K562 (cell line): ENCODE results near the gene CLASP1. TPM values are rescaled to one million over a fixed set of nuclear protein-coding genes. Genes with fewer than 3 reads are reported as not detected.

Experiments
- ATAC-seq: fragments of 200-7000 bp; cut with Tn5 transposase; 3 replicates; pipeline ENCODE4 v1.9.1; 2020; ENCODE audit warnings: moderate library complexity
- BruUV-seq: library from RNA; stranded (reverse); fragments of 400-500 nt; replicated peaks from 2 replicates; lab custom pipeline; 2021; lab: Mats Ljungman, UMichigan
- CTCF ChIA-PET: fragments of 300-600 bp; formaldehyde crosslinking; extraction: SDS; loops from one replicate; lab custom pipeline; 2021; ENCODE audit warnings: low intra/inter-chr PET ratio; lab: Yijun Ruan, JAX
- POLR2A ChIA-PET: fragments of 300-600, 350-650 bp; sonication (Branson Sonifier 250); formaldehyde crosslinking; extraction: SDS; loops from one replicate; lab custom pipeline; 2021; ENCODE audit warnings: antibody characterized with exemption, inconsistent platforms; lab: Yijun Ruan, JAX
- DNase-seq, 4 experiments: peaks; one replicate each; pipeline versions ENCODE4 v3.0.0 to v3.0.0-alpha.2; 2011 to 2018; ENCODE audit warnings: low spot score in 3 of 4, mixed read lengths in 3 of 4; ENCODE audit errors: extremely low read depth in 1 of 4
- FAIRE-seq: peaks from 2 replicates; lab custom pipeline; 2011; peaks lifted over from hg19 to GRCh38; lab: Jason Lieb, UNC
- H2AFZ ChIP-seq: 2 replicates; pipeline ENCODE4 v1.6.0; 2011; ENCODE audit warnings: low read depth, low read length, control low read depth, inconsistent platforms
- H3K27ac ChIP-seq: fragments of 200-600 bp; 3 replicates; pipeline ENCODE4 v1.8.0; 2011; ENCODE audit warnings: low read depth, mild to moderate bottlenecking, control low read depth, inconsistent platforms, low read length, moderate library complexity, mixed read lengths; ENCODE audit errors: extremely low read depth
- H3K27me3 ChIP-seq, 2 experiments: fragments of 300-600 bp in 1 of 2; 2 replicates in 1 of 2; 3 replicates in 1 of 2; pipeline versions ENCODE4 v1.6.0 to v1.8.0; 2011; ENCODE audit warnings: inconsistent platforms in 2 of 2, low read length in 2 of 2, mild to moderate bottlenecking in 1 of 2, mixed read lengths in 1 of 2, moderate library complexity in 1 of 2; ENCODE audit not compliant: control insufficient read depth in 2 of 2, insufficient read depth in 2 of 2
- H3K36me3 ChIP-seq: fragments of 300-600 bp; 3 replicates; pipeline ENCODE4 v1.8.0; 2011; ENCODE audit warnings: mild to moderate bottlenecking, low read length, inconsistent platforms; ENCODE audit not compliant: control insufficient read depth, insufficient read depth
- H3K4me1 ChIP-seq, 2 experiments: fragments of 200-600 bp in 1 of 2; replicated peaks in 1 of 2; 2 replicates in 1 of 2; 3 replicates in 1 of 2; pipeline versions ENCODE4 v1.5.1 to v1.8.0; 2011; ENCODE audit warnings: inconsistent platforms in 2 of 2, low read length in 2 of 2, mild to moderate bottlenecking in 1 of 2, mixed read lengths in 1 of 2, moderate library complexity in 1 of 2; ENCODE audit not compliant: control insufficient read depth in 2 of 2, insufficient read depth in 2 of 2
- H3K4me2 ChIP-seq: 2 replicates; pipeline ENCODE4 v1.6.1; 2011; ENCODE audit warnings: low read length, control low read depth, inconsistent platforms, mixed read lengths; ENCODE audit not compliant: insufficient read depth
- H3K4me3 ChIP-seq: fragments of 200-600 bp; sonication (generic), shearing (Covaris generic); 2 replicates; pipeline ENCODE4 v1.5.1; 2016; ENCODE audit warnings: control low read depth, inconsistent platforms
- H3K79me2 ChIP-seq: fragments of 200-600 bp; 3 replicates; pipeline ENCODE4 v1.8.0; 2011; ENCODE audit warnings: low read length, inconsistent platforms; ENCODE audit not compliant: control insufficient read depth, insufficient read depth
- H3K9ac ChIP-seq, 2 experiments: 2 replicates each; pipeline versions ENCODE4 v1.6.0 to v1.6.1; 2011; ENCODE audit warnings: low read depth in 2 of 2, low read length in 2 of 2, control low read depth in 1 of 2, inconsistent platforms in 1 of 2, mild to moderate bottlenecking in 1 of 2, mixed read lengths in 1 of 2; ENCODE audit not compliant: insufficient read depth in 1 of 2
- H3K9me1 ChIP-seq: one replicate; pipeline ENCODE4 v1.6.0; 2011; ENCODE audit warnings: inconsistent platforms, mild to moderate bottlenecking, low read length, moderate library complexity; ENCODE audit not compliant: control insufficient read depth, insufficient read depth
- H3K9me3 ChIP-seq: replicated peaks from 2 replicates; pipeline ENCODE4 v1.5.1; 2011; ENCODE audit warnings: low read depth, low read length, inconsistent platforms; ENCODE audit not compliant: control insufficient read depth, insufficient read depth
- H4K20me1 ChIP-seq: replicated peaks from 2 replicates; pipeline ENCODE4 v1.6.1; 2011; ENCODE audit warnings: low read length, inconsistent platforms, mixed read lengths; ENCODE audit not compliant: control insufficient read depth, insufficient read depth
- E4F1 ChIP-seq: fragments of 250-450 bp; sonication (Bioruptor Pico); IDR thresholded peaks from 2 replicates; pipeline ENCODE4 v1.5.0; 2021; ENCODE audit warnings: mild to moderate bottlenecking, borderline replicate concordance
- KAT8 ChIP-seq: fragments of 450-650 bp; IDR thresholded peaks from 2 replicates; pipeline ENCODE4 v1.6.1; 2016; ENCODE audit warnings: low read depth, mild to moderate bottlenecking
- PBX2 ChIP-seq, 2 experiments: IDR thresholded peaks in 1 of 2; conservative IDR thresholded peaks in 1 of 2; 2 replicates each; pipeline ENCODE4 v1.6.1; 2016; ENCODE audit warnings: low read depth in 2 of 2, mild to moderate bottlenecking in 1 of 2, missing compliant biosample characterization in 1 of 2, missing genetic modification characterization in 1 of 2, moderate library complexity in 1 of 2
- PKNOX1 ChIP-seq: fragments of 450-650 bp; IDR thresholded peaks from 2 replicates; pipeline ENCODE4 v1.6.1; 2016
- PTBP1 ChIP-seq: fragments of 200-400 bp; formaldehyde crosslinking; IDR thresholded peaks from 2 replicates; pipeline ENCODE4 v1.6.1; 2017; ENCODE audit warnings: low read depth, low read length
- SMARCE1 ChIP-seq: fragments of 450-650 bp; IDR thresholded peaks from 2 replicates; pipeline ENCODE4 v1.7.1; 2016; ENCODE audit warnings: mild to moderate bottlenecking
- ZNF384 ChIP-seq: IDR thresholded peaks from 2 replicates; pipeline ENCODE4 v1.6.1; 2012; ENCODE audit warnings: low read depth, low read length, improper control_type of control experiment
- WGBS: fragments of 100-300 bp; shearing (Covaris generic); methylation state at CpG from one replicate; pipeline ENCODE4 v1.1.6; 2016; ENCODE audit warnings: low coverage, mixed read lengths; ENCODE audit not compliant: insufficient coverage; ENCODE audit errors: missing lambda C conversion rate; 5-methylcytosine and 5-hydroxymethylcytosine counted together
- in situ Hi-C: fragments of 300-500 bp; cut with MboI; formaldehyde crosslinking; loops from 4 replicates; pipeline ENCODE4 v1.15.0; 2018; ENCODE audit warnings: inconsistent platforms, mixed read lengths
- intact Hi-C: fragments of 100-400 bp; cut with micrococcal nuclease; formaldehyde crosslinking; loops from 2 replicates; pipeline ENCODE4 v1.14.2; 2022
- polyA plus RNA-seq, 8 experiments: library from polyadenylated mRNA; depleted of rRNA in 4 of 8; stranded (reverse) in 5 of 8; unstranded in 3 of 8; fragments of >200 nt; fragmentation: Nextera tagmentation in 2 of 8; fragmentation: Illumina TruSeq in 1 of 8; extraction: Ambion mirVana in 2 of 8; extraction: Trizol in 1 of 8; gene quantifications; 2 replicates each; pipeline versions ENCODE4 v1.2.1 to v1.2.3, GENCODE V29; 2011 to 2014; ENCODE audit warnings: inconsistent platforms in 1 of 8, missing spikeins in 1 of 8
- total RNA-seq, 7 experiments: library from RNA; depleted of rRNA in 6 of 7; stranded (reverse); fragments of >200 nt in 6 of 7; fragmentation: Illumina TruSeq in 2 of 7; extraction: Trizol in 2 of 7; gene quantifications; 2 replicates each; pipeline versions ENCODE4 v1.2.1 to v1.2.3, GENCODE V29; 2011 to 2021; ENCODE audit warnings: low replicate concordance in 1 of 7

CLASP1 gene
- total and polyA plus RNA-seq, 9 of the 15 experiments (the other 6 are each of a cell fraction or from before 2014, with no cell fraction given): 1.7 to 40.3 (median 20.7) TPM

GRCh38 chr2:121536850-121537557 is 112.3 kb downstream of the CLASP1 start:
- ChIA-PET POLR2A (interaction anchor here (0.7 kb wide), 1 partner anchor 175 kb away, joined by 3 read pairs; no protein-coding TSS in a partner anchor), CTCF (no interaction called here)
- WGBS: 53% methylated on average over 9 of the region's 9 CpGs
- no peak for FAIRE-seq
- Histone ChIP-seq H3K4me3 (no peak overlapping the region), H3K4me1 (peaks cover 27 to 39% of the 10 kb centered on the region in 2 experiments; a peak in 4 of 5 replicates), H3K36me3 (no peaks in the 10 kb centered on the region), H3K9ac (no peak overlapping the region), H3K27me3 (no peaks in the 10 kb centered on the region), H3K27ac (no peak overlapping the region), H3K4me2 (no peak overlapping the region), H3K9me3 (no peaks in the 10 kb centered on the region), H3K79me2 (peaks cover 58% of the 10 kb centered on the region), H4K20me1 (0 out of 2 replicates have a peak, but pooled peaks cover 9% of the 10 kb centered on the region), H3K9me1 (no peaks in the 10 kb centered on the region), H2AFZ (no peak overlapping the region)
- intact Hi-C loops (no loop called here), in situ Hi-C loops (loop anchor here (10.0 kb wide), 1 partner anchor 1672 kb away; no protein-coding TSS in a partner anchor)
- DNase-seq: no peak
- ATAC-seq: no peak
- peak; percentile 57 for TF ChIP-seq ZNF384
- TF ChIP-seq SMARCE1: 0 out of 2 replicates have a peak, but pooled peaks have one; percentile 27
- TF ChIP-seq PTBP1: no peak
- BruUV-seq: no TSS peak

- no peaks in the 10 kb centered on the region for H3K27me3 ChIP-seq
- ATAC-seq (no peak), FAIRE-seq (no peak), DNase-seq (no peak)
- H3K79me2 ChIP-seq: peaks cover 58% of the 10 kb centered on the region
- CTCF ChIA-PET: no interaction called here
- no peak overlapping the region for H3K4me2 ChIP-seq
- H3K36me3 ChIP-seq: no peaks in the 10 kb centered on the region
- no CpG with 5 or more reads among the region's 1 CpG for WGBS
- 0 out of 2 replicates have a peak, but pooled peaks cover 4% of the 10 kb centered on the region for H4K20me1 ChIP-seq
- H3K9me1 ChIP-seq: no peaks in the 10 kb centered on the region
- no peak overlapping the region for H3K4me3 ChIP-seq
- H3K9me3 ChIP-seq: no peaks in the 10 kb centered on the region
- peaks cover 27 to 43% of the 10 kb centered on the region in 2 experiments; a peak in 4 of 5 replicates for H3K4me1 ChIP-seq
- H3K9ac ChIP-seq: no peak overlapping the region
- in situ Hi-C loops: loop anchor here (10.0 kb wide), 1 partner anchor 1672 kb away; no protein-coding TSS in a partner anchor
- intact Hi-C loops: no loop called here
- POLR2A ChIA-PET: no interaction called here
- H3K27ac ChIP-seq: no peak overlapping the region
- no peak overlapping the region for H2AFZ ChIP-seq
- no TSS peak for BruUV-seq
- TF ChIP-seq KAT8 (no peak), PBX2 (CRISPR knock-in tag; IDR thresholded peaks at IDR 0.05; ENCODE audit: low read depth) (no peak), PBX2 (tag; conservative IDR thresholded peaks at IDR 0.05; ENCODE audit: low read depth) (peak; percentile 49), E4F1 (CRISPR knock-in tag) (no peak), PKNOX1 (peak; percentile 79)
Measured at GRCh38 chr2:121536347-121536746, 112.9 kb downstream of the CLASP1 start.
